ENCODE results near the gene ZNF226.
A peak's percentile ranks its signal among the peaks of the same experiment; 100 is the strongest.

DNA sequence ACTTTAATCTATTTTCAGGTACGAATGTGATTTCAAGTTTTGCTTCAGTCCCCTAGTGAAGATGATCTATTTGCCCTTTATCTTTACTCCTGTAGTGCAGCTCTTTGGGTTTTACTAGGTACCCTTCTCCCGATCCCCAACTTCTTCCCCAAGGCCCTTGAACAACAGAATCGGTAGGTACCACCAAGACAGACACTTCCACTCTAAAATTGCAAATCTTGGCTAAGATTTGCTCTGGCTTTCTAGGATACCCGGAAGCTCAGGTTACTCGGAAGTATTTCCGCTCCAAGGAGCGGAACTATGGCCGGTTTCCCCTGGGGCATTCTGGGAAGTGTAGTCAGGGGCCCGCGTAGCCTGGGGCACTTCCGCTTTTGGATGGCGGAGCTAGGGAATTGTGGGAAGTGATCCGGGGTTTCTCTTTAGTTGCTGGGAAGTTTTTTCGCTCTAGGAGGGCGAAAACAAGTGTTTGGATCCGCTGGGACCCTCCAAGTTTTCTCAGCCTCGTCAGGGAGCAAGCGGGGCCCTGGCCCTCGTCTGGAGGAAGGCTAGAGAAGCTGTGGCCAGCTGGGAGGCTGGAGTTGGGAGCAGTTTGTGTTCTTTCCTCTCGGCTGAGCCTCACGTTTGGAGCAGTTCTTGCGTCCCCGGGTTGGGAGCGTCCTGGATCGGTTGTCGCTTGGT, 42.4 kb downstream of the ZNF226 start:
- TF ChIP-seq, protein P1, sequence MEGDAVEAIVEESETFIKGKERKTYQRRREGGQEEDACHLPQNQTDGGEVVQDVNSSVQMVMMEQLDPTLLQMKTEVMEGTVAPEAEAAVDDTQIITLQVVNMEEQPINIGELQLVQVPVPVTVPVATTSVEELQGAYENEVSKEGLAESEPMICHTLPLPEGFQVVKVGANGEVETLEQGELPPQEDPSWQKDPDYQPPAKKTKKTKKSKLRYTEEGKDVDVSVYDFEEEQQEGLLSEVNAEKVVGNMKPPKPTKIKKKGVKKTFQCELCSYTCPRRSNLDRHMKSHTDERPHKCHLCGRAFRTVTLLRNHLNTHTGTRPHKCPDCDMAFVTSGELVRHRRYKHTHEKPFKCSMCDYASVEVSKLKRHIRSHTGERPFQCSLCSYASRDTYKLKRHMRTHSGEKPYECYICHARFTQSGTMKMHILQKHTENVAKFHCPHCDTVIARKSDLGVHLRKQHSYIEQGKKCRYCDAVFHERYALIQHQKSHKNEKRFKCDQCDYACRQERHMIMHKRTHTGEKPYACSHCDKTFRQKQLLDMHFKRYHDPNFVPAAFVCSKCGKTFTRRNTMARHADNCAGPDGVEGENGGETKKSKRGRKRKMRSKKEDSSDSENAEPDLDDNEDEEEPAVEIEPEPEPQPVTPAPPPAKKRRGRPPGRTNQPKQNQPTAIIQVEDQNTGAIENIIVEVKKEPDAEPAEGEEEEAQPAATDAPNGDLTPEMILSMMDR (IDR thresholded peaks at IDR 0.05), result no peak
- peak in 1 of 2 donors; percentile 47 for TF ChIP-seq POLR2A (IDR thresholded peaks at IDR 0.05)

Data from heart left ventricle (tissue), 13 donors.